RPMI8226 (cell line): ENCODE measurements around the gene MYO5B.

Experiments used
- DNase-seq: peaks from one replicate; pipeline ENCODE4 v3.0.0-alpha.2; 2015

Gene MYO5B

GRCh38 chr18:50187659-50188058, 7.3 kb downstream of the MYO5B start:
- no peak for DNase-seq

- no peak for DNase-seq
Measured at GRCh38 chr18:50186385-50186784, 8.6 kb downstream of the MYO5B start.

- DNase-seq: no peak
Measured at GRCh38 chr18:50183556-50183955, 11.4 kb downstream of the MYO5B start.

GRCh38 chr18:50182511-50182910, 12.4 kb downstream of the MYO5B start:
- DNase-seq: no peak

- no peak for DNase-seq
Measured at GRCh38 chr18:50181590-50181989, 13.4 kb downstream of the MYO5B start.

DNA sequence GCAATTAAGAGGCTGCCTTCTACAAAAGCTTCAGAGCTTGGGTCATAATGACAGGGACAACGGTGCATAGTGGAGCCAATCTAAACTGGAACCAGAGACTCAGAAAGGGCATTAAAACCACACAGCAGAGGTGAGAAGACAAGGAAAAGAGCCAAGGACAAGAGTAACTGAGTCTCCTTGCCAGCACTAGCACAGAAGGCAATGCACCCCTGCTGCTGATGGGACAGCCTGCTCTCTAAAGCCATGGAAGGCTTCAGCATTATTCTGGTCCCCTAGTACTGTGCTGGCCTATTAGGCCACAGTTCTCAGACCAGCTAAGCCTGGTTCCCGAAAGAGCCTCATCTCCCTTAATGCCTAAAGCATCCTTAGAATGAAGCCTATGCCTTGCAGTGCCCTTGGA, 15.5 kb downstream of the MYO5B start:
- DNase-seq: no peak

DNA sequence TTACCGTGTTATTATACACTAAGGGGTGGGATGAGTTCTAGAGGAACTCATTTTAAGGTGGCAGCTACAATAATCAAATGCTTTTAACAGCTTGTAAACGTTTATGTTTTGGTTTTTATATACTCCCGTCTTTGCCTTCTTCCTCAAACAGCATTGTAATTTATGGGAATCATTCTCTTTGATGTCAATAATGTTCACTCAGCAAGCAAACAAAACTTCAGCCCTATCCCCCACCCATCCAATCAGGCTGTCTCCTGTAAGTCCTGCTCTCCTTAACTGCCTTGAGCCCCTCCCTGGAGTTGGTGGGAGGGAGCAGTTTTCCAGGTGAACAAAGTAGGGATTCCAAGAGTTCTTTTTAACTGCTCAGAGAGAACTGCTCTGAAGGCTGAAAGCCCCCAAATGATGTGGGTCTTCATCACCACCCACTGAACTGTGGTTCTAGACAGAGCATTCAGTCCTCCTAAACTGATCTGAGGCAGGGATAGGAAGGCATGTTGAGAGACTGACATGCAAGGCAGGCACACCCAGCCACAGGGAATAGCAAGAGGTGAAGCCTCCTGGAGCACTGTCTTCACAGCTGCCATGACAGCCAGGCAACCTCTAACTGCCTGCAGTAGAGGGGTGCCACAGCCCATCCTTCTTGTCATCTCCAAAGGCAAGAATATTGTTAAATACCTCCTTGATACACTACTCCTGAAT, 17.5 kb downstream of the MYO5B start:
- DNase-seq: no peak

- DNase-seq: no peak
Measured at GRCh38 chr18:50172367-50172766, 22.6 kb downstream of the MYO5B start.

GRCh38 chr18:50171406-50171805, 23.5 kb downstream of the MYO5B start:
- no peak for DNase-seq

GRCh38 chr18:50170004-50170403, 24.9 kb downstream of the MYO5B start:
- DNase-seq: no peak

DNA sequence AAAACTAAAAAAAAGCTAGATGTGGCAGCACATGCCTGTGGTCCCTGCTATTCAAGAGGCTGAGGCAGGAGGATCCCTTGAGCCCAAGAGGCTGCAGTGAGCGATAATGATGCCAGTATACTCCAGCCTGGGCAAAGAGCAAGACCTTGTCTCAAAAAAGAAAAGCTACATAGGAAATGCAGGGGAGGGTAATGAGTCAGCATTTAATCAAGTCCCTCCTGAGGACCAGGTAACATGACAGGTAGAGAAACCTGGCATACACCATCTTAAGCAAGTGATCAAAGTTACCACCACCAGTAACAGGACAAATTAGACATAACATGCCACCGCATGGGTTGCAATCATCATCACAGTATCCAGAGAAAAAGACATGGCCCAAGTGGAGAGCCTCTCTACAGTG, 25.8 kb downstream of the MYO5B start:
- no peak for DNase-seq

- no peak for DNase-seq
Measured at GRCh38 chr18:50167966-50168365, 27.0 kb downstream of the MYO5B start.

DNA sequence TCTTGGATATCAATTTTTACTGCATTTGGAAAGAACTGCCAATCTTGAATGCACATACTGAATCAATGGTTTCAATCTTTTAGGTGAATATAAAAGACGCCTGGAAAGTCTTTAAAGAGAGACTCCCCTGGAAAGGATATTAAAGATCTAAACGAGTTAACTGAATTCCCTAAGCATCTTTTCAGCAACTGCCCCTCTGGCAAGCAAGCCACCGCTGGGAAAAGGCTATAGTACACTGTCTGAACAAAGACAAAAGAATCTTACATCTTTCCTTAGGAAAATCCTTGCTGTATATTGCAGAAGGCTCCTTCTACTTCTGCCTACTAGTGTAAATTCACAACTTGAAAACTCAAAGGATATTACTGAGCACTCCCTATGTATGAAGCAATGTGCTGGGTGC, 28.0 kb downstream of the MYO5B start:
- DNase-seq: no peak

DNA sequence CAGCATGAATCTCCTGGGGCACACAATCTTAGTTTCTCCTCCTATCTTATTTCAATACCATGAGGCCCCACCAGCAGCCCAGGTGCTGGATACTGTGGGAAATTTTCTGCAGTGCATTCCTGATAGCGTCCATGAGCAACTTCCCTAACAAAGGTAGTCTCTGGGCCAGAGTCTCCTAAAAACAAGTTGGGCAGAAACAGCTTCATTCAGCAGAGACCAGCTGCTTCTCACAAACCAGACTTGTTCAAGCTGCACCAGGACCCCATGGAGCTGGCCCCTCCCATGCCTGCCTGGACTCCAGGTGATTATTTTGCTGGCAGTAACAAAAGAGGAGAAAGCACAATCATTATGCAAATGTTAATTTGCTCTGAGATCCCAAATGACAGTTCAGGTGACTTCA, 31.4 kb downstream of the MYO5B start:
- DNase-seq: no peak

DNA sequence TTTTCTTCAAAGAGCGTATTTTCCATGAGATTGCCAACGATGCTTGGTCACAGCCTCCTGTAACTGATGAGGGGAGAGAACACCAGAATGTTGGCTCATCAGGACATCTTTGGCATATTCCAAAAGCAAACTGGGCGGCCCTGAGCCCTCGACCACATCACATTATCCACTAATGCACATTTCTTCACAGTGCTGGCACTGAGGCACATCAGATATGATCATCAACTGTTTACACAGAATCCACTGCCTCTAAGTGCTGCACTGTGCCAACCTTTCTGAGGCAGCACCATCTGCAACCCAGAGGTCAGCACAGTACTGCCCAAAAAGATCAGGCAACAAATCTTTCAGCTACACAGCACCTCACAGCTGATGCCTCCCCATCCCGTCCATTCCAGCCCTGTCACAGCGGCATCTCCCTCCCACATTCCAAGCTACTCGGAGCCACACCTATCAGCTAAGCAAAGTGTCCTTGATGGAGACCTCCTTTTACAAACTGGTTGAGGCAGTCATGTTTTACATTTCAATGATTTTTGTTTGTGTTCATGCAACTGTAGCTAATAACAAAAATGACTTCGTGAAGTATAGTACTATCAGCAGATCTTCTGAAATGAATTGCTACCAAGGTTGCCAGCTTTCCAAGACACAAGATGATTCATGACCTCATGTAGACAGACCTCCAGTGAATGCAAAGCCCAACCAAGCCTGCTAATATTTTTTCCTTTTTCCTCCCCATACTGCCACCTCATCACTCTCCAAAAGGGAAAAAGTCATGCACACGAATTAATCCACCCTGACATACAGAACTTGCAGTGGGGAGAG, 32.3 kb downstream of the MYO5B start:
- DNase-seq: no peak

DNA sequence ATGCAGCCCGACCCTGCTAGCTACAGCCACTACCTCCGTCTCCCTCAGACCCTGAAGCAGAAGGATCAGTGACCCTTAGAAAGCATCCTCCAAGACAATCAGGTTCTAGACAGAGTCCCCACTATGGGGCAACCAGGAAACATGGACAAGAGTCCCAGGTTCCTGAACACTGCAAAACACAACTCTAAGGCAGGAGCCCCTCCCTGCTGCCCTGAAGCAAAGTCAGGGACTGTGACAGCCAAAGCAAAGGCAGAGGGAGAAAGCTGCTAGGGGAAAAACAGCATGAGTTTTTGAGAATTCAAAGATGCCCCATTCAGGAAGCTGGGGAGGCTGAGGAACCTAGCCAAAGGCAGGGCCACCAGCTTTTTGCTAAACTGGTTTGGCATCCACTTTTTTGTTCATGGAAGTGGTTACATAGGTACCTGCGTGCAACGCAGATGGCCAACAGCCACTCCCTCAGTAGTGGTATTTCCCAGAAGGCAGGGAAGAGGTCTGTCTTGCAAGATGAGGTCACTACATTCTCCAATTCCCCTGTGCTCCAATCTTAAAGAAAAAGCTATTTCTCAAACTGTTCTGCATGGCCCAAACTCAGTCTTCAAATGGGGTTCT, 33.2 kb downstream of the MYO5B start:
- no peak for DNase-seq

DNA sequence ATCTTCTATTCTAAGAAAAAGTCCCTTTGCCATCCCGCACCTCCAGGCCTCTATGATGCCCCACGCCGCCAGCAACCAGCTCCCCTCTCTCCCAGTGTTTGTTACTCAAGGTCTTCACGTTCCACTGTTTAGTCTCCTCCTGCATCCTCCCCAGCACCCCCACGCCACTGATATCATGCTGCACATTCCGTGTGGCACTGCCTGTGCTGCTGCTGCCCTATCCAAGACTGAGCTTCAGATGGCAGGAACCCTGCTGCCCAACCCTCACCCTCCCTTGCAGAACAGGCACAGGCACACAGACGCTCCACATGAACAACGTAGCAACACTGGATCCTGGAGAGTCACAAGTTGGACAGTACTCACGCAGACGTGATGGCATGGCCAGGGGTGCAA, 35.3 kb downstream of the MYO5B start:
- no peak for DNase-seq

DNA sequence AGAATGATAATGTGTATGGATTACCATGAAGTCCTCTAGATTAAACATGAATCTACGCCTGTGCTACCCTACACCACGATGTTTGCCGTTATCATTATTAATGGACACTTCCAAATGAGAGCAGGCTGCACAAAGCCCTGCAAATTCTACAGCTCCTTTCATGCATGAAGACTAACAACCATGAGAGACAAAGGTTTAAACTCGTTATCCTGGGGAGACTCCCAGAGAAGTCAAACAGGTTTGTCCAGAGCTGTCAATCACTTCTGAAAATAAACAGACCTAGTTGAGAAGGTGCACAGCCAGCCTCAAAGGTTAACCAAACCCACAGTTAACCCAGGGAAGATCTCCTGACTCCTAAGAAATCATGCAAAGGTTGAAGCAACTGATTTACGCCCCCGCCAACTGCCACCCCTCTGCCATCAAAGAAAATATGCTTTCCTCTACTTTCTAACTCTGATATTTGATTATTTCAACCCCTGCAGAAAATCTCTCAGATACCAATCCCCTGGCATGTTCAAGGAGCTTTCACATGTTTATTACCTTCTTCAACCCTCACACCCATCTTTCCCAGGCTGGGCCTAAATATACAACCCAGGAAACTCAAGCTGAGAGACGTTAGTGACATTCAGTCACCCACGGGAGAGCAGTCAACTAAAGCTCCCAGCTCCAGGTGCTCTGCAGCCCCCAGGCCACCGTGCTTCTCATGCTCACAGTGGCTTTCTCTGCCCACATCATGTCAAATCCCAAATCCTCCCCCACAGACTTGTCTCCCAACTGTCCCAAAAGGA, 35.9 kb downstream of the MYO5B start:
- no peak for DNase-seq

GRCh38 chr18:50155406-50155805, 39.5 kb downstream of the MYO5B start:
- no peak for DNase-seq

GRCh38 chr18:50154420-50154819, 40.5 kb downstream of the MYO5B start:
- DNase-seq: no peak

DNA sequence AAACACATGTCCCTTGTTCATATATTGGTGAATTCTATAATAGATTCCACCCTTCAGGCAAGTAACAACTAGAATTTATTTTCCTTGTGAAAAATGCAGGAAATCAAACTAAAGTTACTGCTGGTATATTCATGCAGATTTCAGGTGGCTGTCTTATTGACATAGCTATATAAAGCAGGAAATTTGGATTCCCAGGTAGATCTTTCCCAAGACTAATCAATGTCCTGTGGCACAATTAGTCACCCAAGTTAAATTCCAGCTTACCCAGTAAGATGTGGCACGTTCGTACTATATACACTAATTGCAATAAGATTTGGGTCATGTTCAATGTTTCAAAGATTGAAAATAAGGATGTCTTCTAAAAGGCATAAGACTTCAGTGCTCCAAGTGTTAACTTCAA, 42.0 kb downstream of the MYO5B start:
- DNase-seq: no peak

DNA sequence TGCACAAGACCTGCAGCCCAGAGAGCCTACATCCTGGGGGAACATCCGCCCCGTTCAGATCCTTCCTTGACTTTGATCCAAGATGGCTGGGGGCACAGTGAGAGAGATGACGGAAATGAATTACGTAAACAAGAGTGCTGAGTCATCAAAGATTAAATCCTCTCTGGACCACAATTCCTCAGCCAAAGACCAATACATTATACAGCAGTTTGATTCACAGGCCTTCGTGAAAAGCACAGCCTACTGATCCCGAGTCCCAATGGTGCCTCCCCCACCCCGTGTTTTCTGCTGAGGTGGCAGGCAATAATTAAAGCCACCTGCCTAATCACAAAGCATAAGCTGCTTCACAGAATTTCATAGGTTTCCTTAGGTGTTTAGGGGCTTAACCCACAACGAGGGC, 43.0 kb downstream of the MYO5B start:
- no peak for DNase-seq

- no peak for DNase-seq
Measured at GRCh38 chr18:50144540-50144939, 50.4 kb downstream of the MYO5B start.
